HEK293 (cell line): ENCODE data around the gene SCML2.

ENCODE experiments used
- ZFP3 ChIP-seq: fragments of 450-650 bp; formaldehyde crosslinking; IDR thresholded peaks from 2 replicates; pipeline ENCODE4 v1.5.1; 2016; ENCODE audit warnings: low read depth, missing biosample characterization, missing genetic modification characterization
- ZNF133 ChIP-seq: fragments of 450-650 bp; formaldehyde crosslinking; IDR thresholded peaks from 2 replicates; pipeline ENCODE4 v1.5.1; 2016; ENCODE audit warnings: missing biosample characterization, missing genetic modification characterization
- TF ChIP-seq, protein P1 (sequence below): fragments of 450-650 bp; formaldehyde crosslinking; IDR thresholded peaks from 2 replicates; pipeline ENCODE4 v1.5.1; 2016; ENCODE audit warnings: missing biosample characterization, missing genetic modification characterization
- TF ChIP-seq, protein P2 (sequence below): fragments of 450-650 bp; formaldehyde crosslinking; optimal IDR thresholded peaks from 2 replicates; pipeline ENCODE3; 2016; ENCODE audit warnings: missing biosample characterization, mild to moderate bottlenecking, missing genetic modification characterization
- TF ChIP-seq, protein P3 (sequence below): fragments of 450-650 bp; formaldehyde crosslinking; IDR thresholded peaks from 2 replicates; pipeline ENCODE4 v1.5.1; 2016; ENCODE audit warnings: missing biosample characterization, missing genetic modification characterization

DNA sequence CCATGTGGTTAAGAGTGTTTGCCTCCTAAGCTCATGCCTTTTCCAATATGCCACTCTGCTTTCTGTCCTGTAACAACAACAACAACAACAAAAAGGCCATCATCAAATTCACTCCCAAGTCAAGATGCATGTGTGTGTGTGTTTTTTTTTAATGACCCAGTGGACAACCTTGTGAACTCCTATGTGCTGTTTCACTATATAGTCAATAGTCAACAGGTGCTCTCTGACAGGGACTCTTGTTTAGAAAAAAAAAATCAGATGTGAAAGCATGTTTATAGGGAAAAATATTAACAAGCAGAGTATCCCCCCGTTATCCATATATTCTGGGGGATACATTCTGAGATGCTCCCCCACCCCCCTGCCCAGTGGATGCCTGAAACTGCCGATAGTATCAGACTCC, 83.2 kb downstream of the SCML2 start:
- TF ChIP-seq ZFP3 (tag by site-specific recombination) (no peak), ZNF133 (no peak)
- TF ChIP-seq, protein P1, sequence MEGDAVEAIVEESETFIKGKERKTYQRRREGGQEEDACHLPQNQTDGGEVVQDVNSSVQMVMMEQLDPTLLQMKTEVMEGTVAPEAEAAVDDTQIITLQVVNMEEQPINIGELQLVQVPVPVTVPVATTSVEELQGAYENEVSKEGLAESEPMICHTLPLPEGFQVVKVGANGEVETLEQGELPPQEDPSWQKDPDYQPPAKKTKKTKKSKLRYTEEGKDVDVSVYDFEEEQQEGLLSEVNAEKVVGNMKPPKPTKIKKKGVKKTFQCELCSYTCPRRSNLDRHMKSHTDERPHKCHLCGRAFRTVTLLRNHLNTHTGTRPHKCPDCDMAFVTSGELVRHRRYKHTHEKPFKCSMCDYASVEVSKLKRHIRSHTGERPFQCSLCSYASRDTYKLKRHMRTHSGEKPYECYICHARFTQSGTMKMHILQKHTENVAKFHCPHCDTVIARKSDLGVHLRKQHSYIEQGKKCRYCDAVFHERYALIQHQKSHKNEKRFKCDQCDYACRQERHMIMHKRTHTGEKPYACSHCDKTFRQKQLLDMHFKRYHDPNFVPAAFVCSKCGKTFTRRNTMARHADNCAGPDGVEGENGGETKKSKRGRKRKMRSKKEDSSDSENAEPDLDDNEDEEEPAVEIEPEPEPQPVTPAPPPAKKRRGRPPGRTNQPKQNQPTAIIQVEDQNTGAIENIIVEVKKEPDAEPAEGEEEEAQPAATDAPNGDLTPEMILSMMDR: no peak
- TF ChIP-seq, protein P2, sequence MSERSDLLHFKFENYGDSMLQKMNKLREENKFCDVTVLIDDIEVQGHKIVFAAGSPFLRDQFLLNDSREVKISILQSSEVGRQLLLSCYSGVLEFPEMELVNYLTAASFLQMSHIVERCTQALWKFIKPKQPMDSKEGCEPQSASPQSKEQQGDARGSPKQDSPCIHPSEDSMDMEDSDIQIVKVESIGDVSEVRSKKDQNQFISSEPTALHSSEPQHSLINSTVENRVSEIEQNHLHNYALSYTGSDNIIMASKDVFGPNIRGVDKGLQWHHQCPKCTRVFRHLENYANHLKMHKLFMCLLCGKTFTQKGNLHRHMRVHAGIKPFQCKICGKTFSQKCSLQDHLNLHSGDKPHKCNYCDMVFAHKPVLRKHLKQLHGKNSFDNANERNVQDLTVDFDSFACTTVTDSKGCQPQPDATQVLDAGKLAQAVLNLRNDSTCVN (tag by site-specific recombination): no peak
- TF ChIP-seq, protein P3, sequence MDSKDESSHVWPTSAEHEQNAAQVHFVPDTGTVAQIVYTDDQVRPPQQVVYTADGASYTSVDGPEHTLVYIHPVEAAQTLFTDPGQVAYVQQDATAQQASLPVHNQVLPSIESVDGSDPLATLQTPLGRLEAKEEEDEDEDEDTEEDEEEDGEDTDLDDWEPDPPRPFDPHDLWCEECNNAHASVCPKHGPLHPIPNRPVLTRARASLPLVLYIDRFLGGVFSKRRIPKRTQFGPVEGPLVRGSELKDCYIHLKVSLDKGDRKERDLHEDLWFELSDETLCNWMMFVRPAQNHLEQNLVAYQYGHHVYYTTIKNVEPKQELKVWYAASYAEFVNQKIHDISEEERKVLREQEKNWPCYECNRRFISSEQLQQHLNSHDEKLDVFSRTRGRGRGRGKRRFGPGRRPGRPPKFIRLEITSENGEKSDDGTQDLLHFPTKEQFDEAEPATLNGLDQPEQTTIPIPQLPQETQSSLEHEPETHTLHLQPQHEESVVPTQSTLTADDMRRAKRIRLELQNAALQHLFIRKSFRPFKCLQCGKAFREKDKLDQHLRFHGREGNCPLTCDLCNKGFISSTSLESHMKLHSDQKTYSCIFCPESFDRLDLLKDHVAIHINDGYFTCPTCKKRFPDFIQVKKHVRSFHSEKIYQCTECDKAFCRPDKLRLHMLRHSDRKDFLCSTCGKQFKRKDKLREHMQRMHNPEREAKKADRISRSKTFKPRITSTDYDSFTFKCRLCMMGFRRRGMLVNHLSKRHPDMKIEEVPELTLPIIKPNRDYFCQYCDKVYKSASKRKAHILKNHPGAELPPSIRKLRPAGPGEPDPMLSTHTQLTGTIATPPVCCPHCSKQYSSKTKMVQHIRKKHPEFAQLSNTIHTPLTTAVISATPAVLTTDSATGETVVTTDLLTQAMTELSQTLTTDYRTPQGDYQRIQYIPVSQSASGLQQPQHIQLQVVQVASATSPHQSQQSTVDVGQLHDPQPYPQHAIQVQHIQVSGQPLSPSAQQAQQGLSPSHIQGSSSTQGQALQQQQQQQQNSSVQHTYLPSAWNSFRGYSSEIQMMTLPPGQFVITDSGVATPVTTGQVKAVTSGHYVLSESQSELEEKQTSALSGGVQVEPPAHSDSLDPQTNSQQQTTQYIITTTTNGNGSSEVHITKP (tag by site-specific recombination): no peak
